ENCODE measurements around the gene C9orf152. TPM values are rescaled to one million over a fixed set of nuclear protein-coding genes. Genes with fewer than 3 reads are reported as not detected.

The C9orf152 gene
- total and polyA plus RNA-seq, 10 donors, result not detected

GRCh38 chr9:110156416-110156815, 51.5 kb downstream of the C9orf152 start:
- Histone ChIP-seq H3K4me1 (peaks cover 26 to 100% (median 86%) of the 10 kb centered on the region in 6 donors), H3K36me3 (peaks cover 0 to 34% (median 5%) of the 10 kb centered on the region in 6 donors), H3K27ac (peak overlapping the region in 4 of 8 donors; percentile 37 to 69 (median 54)), H3K27me3 (replicated peaks in 1 of 7) (no peaks in the 10 kb centered on the region), H3K4me3 (peak overlapping the region in 1 of 8 donors; percentile 27), H3K9me3 (no peaks in the 10 kb centered on the region)
- WGBS, 5 donors, result 57 to 70% (median 62%) methylated on average over 9 of the region's 9 CpGs
- DNase-seq, result no peak
- TF ChIP-seq POLR2A (IDR thresholded peaks at IDR 0.05) (no peak), CTCF (IDR thresholded peaks at IDR 0.05 in 8 of 11, conservative IDR thresholded peaks at IDR 0.05 in 3 of 11) (no peak), POLR2AphosphoS5 (IDR thresholded peaks at IDR 0.05) (no peak)
- intact Hi-C loops (cut with DNase I; ENCODE audit: low total_unique reads), result no loop called here

GRCh38 chr9:110155751-110156150, 52.2 kb downstream of the C9orf152 start:
- Histone ChIP-seq H3K27ac (peak overlapping the region in 4 of 8 donors; percentile 37 to 69 (median 54)), H3K9me3 (no peaks in the 10 kb centered on the region), H3K27me3 (replicated peaks in 1 of 7) (no peaks in the 10 kb centered on the region), H3K4me3 (no peak overlapping the region), H3K36me3 (peaks cover 0 to 30% (median 5%) of the 10 kb centered on the region in 6 donors), H3K4me1 (peaks cover 26 to 100% (median 88%) of the 10 kb centered on the region in 6 donors)
- no peak for TF ChIP-seq CTCF (IDR thresholded peaks at IDR 0.05 in 8 of 11, conservative IDR thresholded peaks at IDR 0.05 in 3 of 11)
- no peak for TF ChIP-seq POLR2AphosphoS5 (IDR thresholded peaks at IDR 0.05)
- TF ChIP-seq POLR2A (IDR thresholded peaks at IDR 0.05), result no peak
- DNase-seq, result no peak
- intact Hi-C loops (cut with DNase I; ENCODE audit: low total_unique reads), result no loop called here
- WGBS, 5 donors, result 85 to 94% (median 86%) methylated on average over 3 of the region's 3 CpGs

GRCh38 chr9:110153431-110153830, 54.5 kb downstream of the C9orf152 start:
- no peak overlapping the region for H3K4me3 ChIP-seq
- 44 to 89% (median 80%) methylated on average over 2 of the region's 2 CpGs for WGBS, 5 donors

More at GRCh38 chr9:110153431-110153830, 54.5 kb downstream of the C9orf152 start:
- no peak for DNase-seq
- Histone ChIP-seq H3K27me3 (replicated peaks in 1 of 7) (no peaks in the 10 kb centered on the region), H3K27ac (peak overlapping the region in 2 of 8 donors; percentile 77 to 79), H3K4me1 (peaks cover 36 to 100% (median 94%) of the 10 kb centered on the region in 6 donors), H3K36me3 (peaks cover 0 to 9% (median 0%) of the 10 kb centered on the region in 6 donors), H3K9me3 (peaks cover 0 to 4% (median 0%) of the 10 kb centered on the region in 8 donors)
- intact Hi-C loops (cut with DNase I; ENCODE audit: low total_unique reads), result loop anchor here (5.0 kb wide), 2 partner anchors 96 to 251 kb away; no protein-coding TSS in a partner anchor
- TF ChIP-seq POLR2AphosphoS5 (IDR thresholded peaks at IDR 0.05), result no peak
- TF ChIP-seq POLR2A (IDR thresholded peaks at IDR 0.05), result no peak
- no peak for TF ChIP-seq CTCF (IDR thresholded peaks at IDR 0.05 in 8 of 11, conservative IDR thresholded peaks at IDR 0.05 in 3 of 11)

Data from spleen (tissue), 11 donors.